Measurements from ENCODE around the gene MYL9.

The MYL9 gene

DNA sequence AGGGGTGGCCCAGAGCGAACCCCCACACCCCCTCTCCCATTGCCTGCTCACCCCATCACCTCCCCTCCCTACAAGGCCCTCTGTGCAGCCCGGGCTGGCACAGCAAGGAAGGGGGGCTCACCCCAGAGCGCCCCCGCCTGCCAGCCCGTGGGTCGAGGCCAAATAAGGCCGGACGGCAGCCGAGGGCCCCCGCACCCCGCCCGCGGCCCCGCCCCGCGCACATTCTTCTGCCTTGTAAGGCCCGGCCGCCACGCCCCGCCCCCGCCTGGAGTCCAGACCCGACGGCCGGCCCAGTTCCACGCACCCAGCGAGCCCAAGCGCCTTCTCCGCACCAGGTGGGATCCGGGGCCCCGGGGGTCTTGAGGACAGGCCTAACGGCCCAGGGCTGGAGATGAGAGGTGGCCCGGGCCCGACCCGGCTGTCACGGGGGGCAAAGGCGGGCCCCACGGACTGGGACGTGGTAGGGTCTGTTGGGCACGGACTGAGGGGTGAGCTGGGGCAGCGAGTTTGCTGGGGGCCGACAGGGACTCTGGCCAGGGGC, at the start of gene MYL9:
TSS of gene MYL9 (plus strand) at position 293 of the 541 bp plus-strand sequence. CDS start 3,366 bp downstream, outside the sequence.
- Mint-ChIP-seq H3K4me1 (ENCODE audit: low read depth) (peaks cover 4% of the 10 kb centered on the region), H3K36me3 (no peaks in the 10 kb centered on the region), H3K27ac (no peak within 1 kb of the TSS), H3K27me3 (no peaks in the 10 kb centered on the region), H3K9me3 (ENCODE audit: low read depth) (no peaks in the 10 kb centered on the region), H3K4me3 (no peak within 1 kb of the TSS)

DNA sequence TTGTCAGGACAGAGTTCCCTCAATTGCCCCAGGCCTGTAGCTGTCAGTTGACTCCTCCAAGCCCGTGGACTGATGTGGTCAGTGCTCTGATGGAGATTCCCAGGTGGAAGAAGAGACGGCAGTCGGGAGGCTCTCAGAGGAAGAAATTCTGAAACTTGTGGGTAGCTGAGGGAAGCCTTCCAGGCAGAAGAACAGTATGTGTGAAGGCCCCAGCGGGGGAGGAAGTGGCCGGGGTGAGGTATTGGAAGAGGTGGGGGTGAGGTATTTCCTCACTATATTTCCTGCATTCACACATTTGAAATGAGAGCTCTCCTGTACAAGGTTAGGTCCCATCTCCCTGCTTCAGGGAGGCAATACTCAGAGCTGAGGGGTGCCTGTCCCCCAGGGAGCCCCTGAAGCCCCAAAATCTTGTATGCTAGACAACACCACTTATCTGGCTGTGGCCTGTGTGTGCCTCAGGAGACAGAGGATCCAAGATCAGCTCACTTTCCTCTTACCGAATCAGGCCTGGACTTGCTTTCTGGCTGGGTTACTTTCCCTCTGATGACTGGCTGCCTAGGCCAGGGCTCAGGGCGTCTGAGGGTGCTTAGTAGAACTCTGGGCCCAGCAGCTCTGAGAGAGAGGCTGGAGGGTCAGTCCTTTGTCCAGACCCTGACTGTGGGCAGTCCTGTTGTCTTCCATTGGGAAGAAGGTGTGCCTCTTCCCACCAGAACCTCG, 49.3 kb upstream of the MYL9 start:
- Mint-ChIP-seq H3K36me3 (no peaks in the 10 kb centered on the region), H3K27me3 (no peaks in the 10 kb centered on the region), H3K27ac (peak overlapping the region; percentile 87), H3K4me3 (peak overlapping the region; percentile 54), H3K9me3 (ENCODE audit: low read depth) (no peaks in the 10 kb centered on the region), H3K4me1 (ENCODE audit: low read depth) (peaks cover 39% of the 10 kb centered on the region)

DNA sequence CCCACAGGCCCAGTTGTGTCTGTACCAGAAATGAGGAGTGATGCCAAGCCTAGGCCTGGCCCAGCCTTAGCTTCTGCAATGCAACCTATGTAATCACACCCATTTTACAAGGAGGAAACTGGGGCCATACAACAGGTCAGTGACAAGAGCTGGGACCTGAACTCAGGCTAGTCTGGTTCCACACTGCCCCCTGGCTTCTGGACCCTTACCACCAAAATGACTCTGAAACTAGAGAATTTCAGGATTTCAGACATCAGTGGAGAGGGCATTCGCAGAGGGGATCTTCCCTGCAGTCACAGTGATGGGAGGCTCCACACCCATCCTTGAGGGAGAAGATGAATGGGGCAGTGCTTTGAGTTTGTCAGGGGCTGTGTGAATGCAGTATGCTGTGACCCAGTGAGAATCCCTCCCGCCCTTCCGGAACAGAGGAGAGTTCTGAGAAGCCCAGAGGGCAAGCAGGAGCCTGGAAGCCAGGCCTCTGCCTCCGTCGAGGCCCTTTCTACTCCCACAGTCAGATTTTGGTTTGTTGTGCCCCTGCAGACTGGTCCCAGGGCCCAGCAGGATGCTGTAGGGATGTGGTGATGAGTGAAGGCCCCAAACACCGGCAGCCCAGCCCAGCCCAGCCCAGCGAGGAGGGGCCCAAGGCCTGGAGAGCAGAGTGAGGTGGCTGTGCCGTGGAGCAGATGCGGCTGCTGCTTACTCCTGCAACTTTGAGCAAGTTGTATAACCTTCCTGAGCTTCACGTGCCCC, 48.1 kb upstream of the MYL9 start:
- Mint-ChIP-seq H3K27me3 (no peaks in the 10 kb centered on the region), H3K27ac (no peak overlapping the region), H3K4me1 (ENCODE audit: low read depth) (peaks cover 38% of the 10 kb centered on the region), H3K36me3 (no peaks in the 10 kb centered on the region), H3K9me3 (ENCODE audit: low read depth) (no peaks in the 10 kb centered on the region), H3K4me3 (no peak overlapping the region)

DNA sequence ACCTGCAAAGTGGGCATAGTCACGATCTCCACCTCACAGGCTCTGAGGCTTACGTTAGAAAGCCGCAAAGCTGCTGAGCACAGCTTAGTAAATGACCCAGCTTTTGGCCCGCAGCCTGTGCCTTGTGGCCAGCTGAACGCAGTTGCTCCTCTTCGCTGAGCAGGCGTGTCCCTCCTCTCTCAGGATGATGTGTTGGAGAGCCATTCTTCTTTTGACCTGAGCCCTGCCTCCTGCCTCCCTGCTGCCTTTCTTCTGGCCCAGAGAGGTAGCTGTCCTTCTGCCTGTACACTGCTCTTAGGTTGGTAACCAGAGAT, 47.6 kb upstream of the MYL9 start:
- no peaks in the 10 kb centered on the region for H3K9me3 Mint-ChIP-seq (ENCODE audit: low read depth)
- peaks cover 38% of the 10 kb centered on the region for H3K4me1 Mint-ChIP-seq (ENCODE audit: low read depth)
- H3K27ac Mint-ChIP-seq = no peak overlapping the region
- no peaks in the 10 kb centered on the region for H3K36me3 Mint-ChIP-seq
- no peak overlapping the region for H3K4me3 Mint-ChIP-seq
- H3K27me3 Mint-ChIP-seq = no peaks in the 10 kb centered on the region

DNA sequence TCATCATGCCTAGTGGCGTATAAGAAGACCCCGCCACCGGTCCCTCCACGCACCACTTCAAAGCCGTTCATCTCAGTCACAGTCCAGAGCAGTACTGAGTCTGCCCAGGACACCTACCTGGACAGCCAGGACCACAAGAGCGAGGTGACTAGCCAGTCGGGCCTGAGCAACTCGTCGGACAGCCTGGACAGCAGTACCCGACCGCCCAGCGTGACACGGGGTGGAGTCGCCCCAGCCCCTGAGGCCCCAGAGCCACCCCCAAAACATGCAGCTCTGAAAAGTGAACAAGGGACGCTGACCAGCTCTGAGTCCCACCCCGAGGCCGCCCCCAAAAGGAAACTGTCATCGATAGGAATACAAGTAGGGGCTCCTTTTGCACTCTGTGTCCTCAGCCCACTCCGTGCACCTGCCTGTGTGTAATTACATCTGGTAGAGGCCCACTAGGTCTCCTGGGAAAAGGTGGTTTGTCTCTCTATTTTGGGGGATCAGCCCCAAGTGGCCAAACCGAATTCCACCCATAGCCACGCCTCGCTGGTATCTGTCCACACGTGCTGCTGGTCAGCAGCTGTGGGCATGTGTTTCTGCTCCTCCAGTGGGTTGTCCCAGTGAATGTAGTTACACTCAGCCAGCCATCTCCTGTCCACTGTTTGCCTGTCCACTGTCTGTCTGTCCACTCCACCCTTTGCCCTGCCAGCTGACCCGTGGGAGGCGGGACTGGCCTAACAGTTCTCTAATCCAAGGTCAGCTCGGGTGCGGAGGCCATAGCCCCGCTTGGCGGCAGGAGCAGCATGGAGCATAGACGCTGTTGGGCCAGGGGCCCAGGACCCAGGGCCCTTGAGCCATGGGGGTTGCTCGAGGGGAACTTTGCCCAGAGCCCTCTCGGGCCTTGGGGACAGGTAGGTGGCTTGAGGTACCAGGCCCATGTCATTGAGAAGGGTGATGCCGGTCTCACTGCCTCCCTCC, 44.3 kb upstream of the MYL9 start:
- Mint-ChIP-seq H3K4me3 (no peak overlapping the region), H3K9me3 (ENCODE audit: low read depth) (no peaks in the 10 kb centered on the region), H3K27me3 (no peaks in the 10 kb centered on the region), H3K36me3 (no peaks in the 10 kb centered on the region), H3K4me1 (ENCODE audit: low read depth) (peaks cover 28% of the 10 kb centered on the region), H3K27ac (no peak overlapping the region)

DNA sequence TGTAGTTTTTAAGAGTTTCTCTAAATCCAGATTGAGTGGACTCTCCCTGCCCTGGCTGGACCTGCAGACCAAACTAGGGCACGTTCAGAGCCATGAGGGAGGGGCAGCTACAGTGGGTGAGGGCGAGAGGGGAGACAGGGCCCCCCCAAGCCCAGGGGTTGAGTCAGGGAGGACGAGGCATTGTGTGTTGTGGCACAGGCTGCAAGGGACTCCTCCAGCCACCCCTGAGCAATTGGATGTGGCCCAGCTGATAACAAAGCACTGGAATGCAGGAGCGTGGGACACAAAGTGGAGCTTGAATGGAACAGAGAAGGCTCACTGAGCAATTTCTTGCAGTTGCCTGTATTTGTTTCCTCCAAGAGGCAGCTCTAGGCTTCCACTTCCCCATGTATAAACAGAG, 43.5 kb upstream of the MYL9 start:
- H3K4me3 Mint-ChIP-seq = no peak overlapping the region
- H3K27me3 Mint-ChIP-seq = no peaks in the 10 kb centered on the region
- H3K4me1 Mint-ChIP-seq (ENCODE audit: low read depth) = peaks cover 22% of the 10 kb centered on the region
- no peaks in the 10 kb centered on the region for H3K9me3 Mint-ChIP-seq (ENCODE audit: low read depth)
- no peaks in the 10 kb centered on the region for H3K36me3 Mint-ChIP-seq
- no peak overlapping the region for H3K27ac Mint-ChIP-seq

DNA sequence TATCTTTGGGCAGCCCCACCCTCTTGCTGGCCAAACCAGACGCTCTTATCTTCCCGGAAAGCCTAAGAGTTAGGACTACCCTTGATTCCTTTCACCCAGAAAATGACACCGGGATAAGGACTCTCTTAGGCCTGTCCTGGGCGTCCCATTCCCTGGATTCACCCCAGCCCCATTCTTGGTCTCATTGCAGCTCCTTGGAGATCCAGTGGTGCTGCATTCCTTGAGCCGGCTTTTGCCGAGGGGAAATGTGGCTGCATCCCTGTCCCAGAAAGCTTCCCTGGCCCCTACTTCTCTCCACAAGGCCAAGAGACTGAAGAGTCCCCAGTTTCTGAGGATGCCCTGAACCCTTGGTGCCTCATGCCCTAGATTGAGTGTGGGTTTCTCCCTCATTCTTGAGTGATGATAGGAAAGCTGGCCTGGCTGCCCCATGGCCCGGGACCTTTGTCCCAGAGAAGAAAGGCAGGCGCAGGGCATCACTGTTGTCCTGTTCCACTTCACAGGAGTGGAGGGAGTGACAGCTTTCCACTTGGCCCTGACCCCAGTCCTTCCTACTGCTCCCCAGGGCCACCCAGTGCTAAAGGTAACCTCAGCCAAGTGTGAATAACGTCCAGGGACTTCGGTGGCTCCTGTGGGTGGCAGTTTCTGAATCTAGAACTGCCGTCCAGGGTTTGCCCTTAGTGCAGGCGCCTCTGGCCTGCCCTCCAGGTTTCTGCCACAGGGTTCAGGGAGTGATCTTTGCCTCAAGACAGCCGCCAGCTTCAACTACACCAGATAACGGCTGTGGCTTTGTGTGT, 42.7 kb upstream of the MYL9 start:
- Mint-ChIP-seq H3K27me3 (no peaks in the 10 kb centered on the region), H3K9me3 (ENCODE audit: low read depth) (no peaks in the 10 kb centered on the region), H3K27ac (no peak overlapping the region), H3K4me1 (ENCODE audit: low read depth) (peaks cover 19% of the 10 kb centered on the region), H3K36me3 (peaks cover 3% of the 10 kb centered on the region), H3K4me3 (no peak overlapping the region)

DNA sequence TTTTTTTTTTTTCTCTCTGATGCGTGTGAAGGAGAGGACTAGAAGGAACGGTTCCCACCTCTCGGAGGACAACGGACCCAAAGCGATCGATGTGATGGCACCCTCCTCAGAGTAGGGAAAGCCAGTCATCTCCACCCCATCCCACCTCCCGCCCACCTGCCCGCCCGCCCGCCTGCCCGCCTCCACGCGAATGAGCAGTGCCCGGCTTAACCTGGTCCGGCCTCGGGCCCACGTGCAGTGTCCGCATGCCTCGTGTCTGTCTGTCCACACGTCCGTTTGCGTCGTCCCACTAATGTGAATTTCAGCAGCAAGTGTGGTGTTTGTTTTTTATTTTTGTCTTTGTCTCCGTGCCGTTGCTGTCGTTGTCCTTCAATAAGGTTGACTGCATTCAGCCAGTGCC, 42.1 kb upstream of the MYL9 start:
- H3K4me3 Mint-ChIP-seq = no peak overlapping the region
- peaks cover 16% of the 10 kb centered on the region for H3K4me1 Mint-ChIP-seq (ENCODE audit: low read depth)
- H3K9me3 Mint-ChIP-seq (ENCODE audit: low read depth) = no peaks in the 10 kb centered on the region
- no peaks in the 10 kb centered on the region for H3K27me3 Mint-ChIP-seq
- peaks cover 5% of the 10 kb centered on the region for H3K36me3 Mint-ChIP-seq
- H3K27ac Mint-ChIP-seq = no peak overlapping the region

DNA sequence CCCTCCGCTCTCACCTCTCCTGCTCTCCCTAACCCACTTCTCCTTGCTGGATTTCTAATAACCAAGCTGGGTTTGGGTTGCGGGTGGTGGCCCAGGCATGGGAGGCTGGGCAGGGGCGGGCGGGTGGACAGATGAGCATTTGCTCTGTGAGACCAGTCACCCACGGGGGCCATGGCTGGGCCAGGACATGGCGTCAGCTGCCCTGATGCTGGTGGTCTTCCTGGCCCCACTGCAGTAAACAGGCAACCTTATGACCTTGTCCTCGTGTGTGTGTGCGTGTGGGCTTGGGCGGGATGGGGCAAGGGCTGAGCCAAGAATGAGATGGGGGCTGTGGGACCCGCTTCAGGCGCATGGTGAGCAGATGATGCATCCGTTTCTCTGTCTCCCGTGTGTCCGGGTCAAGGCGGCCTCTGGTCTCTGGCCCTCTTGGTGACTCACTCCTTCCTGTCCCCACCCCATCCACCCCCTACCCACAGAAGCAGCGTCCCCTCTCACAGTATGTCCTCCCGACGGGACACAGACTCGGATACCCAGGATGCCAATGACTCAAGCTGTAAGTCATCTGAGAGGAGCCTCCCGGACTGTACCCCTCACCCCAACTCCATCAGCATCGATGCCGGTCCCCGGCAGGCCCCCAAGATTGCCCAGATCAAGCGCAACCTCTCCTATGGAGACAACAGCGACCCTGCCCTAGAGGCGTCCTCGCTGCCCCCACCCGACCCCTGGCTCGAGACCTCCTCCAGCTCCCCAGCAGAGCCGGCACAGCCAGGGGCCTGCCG, 41.4 kb upstream of the MYL9 start:
- H3K9me3 Mint-ChIP-seq (ENCODE audit: low read depth) = no peaks in the 10 kb centered on the region
- no peak overlapping the region for H3K27ac Mint-ChIP-seq
- H3K36me3 Mint-ChIP-seq = peaks cover 6% of the 10 kb centered on the region
- no peaks in the 10 kb centered on the region for H3K27me3 Mint-ChIP-seq
- peaks cover 12% of the 10 kb centered on the region for H3K4me1 Mint-ChIP-seq (ENCODE audit: low read depth)
- no peak overlapping the region for H3K4me3 Mint-ChIP-seq

DNA sequence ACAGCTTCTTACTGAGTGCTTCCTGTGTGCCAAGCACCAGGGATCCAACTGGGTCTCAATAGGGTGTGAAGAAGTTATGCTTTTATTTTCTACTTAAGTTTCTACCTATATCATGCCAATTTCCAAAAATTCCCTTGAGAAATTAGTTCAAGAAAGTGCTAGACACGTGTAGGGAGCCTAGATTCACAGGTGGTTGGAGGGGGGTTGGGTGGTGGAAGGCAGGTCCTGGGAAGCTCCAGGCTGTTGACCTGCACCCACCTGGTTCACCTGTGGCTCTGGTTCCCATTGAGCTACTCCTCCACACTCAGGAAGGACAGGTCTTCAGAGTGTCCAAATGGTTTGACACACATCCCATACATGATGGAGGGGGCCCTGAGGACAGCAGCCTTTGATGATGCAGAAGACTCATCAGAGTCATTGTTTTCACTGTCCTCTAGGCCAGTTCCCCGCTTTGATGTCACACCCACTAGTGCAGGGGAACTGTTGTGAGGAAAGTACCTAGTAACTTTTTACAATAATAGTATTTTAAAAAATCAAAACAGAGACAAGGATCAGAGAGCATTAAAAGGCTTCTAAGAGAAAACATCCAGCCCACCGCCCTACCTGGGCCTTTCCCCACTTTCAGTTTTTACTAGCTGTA, 39.8 kb upstream of the MYL9 start:
- H3K4me1 Mint-ChIP-seq (ENCODE audit: low read depth) = peaks cover 18% of the 10 kb centered on the region
- no peak overlapping the region for H3K4me3 Mint-ChIP-seq
- no peaks in the 10 kb centered on the region for H3K9me3 Mint-ChIP-seq (ENCODE audit: low read depth)
- H3K36me3 Mint-ChIP-seq = peaks cover 6% of the 10 kb centered on the region
- peak overlapping the region; percentile 69 for H3K27ac Mint-ChIP-seq
- no peaks in the 10 kb centered on the region for H3K27me3 Mint-ChIP-seq

DNA sequence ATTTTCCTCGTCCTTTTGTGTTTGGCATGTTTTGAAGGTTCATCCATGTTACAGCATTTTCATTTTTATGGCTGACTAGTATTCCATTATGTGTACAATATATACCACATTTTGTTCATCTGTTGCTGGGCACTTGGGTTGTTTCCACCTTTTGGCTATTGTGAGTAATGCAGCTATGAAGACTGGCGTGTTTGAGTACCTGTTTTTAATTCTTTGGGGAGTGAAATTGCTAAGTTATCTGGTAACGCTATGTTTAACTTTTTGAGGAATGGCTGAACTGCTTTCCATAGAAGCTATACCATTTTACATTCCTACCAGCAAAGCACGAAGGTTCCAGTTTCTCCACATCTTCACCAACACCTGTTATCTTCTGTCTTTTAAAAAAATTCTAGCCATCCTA, 37.0 kb upstream of the MYL9 start:
- Mint-ChIP-seq H3K27ac (no peak overlapping the region), H3K9me3 (ENCODE audit: low read depth) (no peaks in the 10 kb centered on the region), H3K4me3 (no peak overlapping the region), H3K4me1 (ENCODE audit: low read depth) (peaks cover 22% of the 10 kb centered on the region), H3K36me3 (peaks cover 9% of the 10 kb centered on the region), H3K27me3 (no peaks in the 10 kb centered on the region)

DNA sequence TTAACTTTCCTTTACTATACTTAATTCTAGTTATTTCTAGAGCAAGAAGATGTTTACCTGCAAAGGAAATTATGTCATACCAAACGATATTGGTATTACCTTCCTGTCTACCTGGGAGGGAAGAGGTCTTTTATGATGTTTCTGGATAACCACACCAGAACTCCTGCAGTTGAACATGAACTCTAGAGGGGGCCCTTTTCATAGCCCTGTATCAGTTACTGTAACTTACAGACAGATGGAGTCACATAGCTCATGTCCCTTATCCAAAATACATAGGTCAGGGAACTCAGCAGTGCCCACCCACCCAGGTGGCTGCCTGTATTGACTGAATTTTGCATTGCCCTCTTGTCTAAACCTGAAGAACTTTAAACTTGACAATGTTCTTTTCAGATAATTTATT, 35.1 kb upstream of the MYL9 start:
- Mint-ChIP-seq H3K4me3 (no peak overlapping the region), H3K27me3 (no peaks in the 10 kb centered on the region), H3K9me3 (ENCODE audit: low read depth) (no peaks in the 10 kb centered on the region), H3K4me1 (ENCODE audit: low read depth) (peaks cover 21% of the 10 kb centered on the region), H3K36me3 (peaks cover 9% of the 10 kb centered on the region), H3K27ac (no peak overlapping the region)

DNA sequence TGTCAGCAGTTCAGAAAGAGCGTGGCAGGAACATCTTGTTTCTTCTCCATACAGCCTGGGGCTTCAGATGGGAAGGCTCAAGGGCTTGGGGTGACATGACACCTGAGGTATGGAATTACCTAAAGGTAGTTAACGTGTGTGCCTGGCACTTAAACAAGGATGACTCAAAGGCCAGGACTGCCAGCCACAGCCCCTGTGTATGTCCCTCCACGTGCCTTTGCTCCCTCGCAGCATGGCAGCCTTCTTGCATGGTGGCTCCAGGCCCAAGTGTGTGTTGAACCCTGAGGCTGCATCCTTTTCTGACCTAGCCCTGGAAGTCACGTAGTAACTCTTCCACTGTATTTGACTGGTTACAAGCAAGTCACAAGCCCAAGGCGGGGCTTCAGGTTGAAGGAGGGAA, 33.6 kb upstream of the MYL9 start:
- Mint-ChIP-seq H3K36me3 (peaks cover 11% of the 10 kb centered on the region), H3K4me3 (no peak overlapping the region), H3K27ac (no peak overlapping the region), H3K27me3 (no peaks in the 10 kb centered on the region), H3K9me3 (ENCODE audit: low read depth) (no peaks in the 10 kb centered on the region), H3K4me1 (ENCODE audit: low read depth) (peaks cover 12% of the 10 kb centered on the region)
